DND-41 (cell line): ENCODE data around the gene KLHDC8A.
A peak's percentile ranks its signal among the peaks of the same experiment; 100 is the strongest.

ENCODE experiments used
- ATAC-seq: fragments of 200-7000 bp; cut with Tn5 transposase; 3 replicates; pipeline ENCODE4 v1.9.1; 2021; ENCODE audit warnings: low read depth; ENCODE audit not compliant: insufficient read depth
- DNase-seq: peaks from one replicate; pipeline ENCODE4 v3.0.0-alpha.2; 2020
- H2AFZ ChIP-seq: 2 replicates; pipeline ENCODE4 v1.6.0; 2012; ENCODE audit warnings: low read depth, low read length
- H3K27ac ChIP-seq: 2 replicates; pipeline ENCODE4 v1.5.1; 2012; ENCODE audit warnings: low read length, inconsistent platforms
- H3K27me3 ChIP-seq: fragments of 200-600 bp; sonication (generic); 2 replicates; pipeline ENCODE4 v1.6.0; 2012; ENCODE audit warnings: low read length, mild to moderate bottlenecking, inconsistent platforms; ENCODE audit not compliant: insufficient read depth, poor library complexity
- H3K36me3 ChIP-seq: 2 replicates; pipeline ENCODE4 v1.5.1; 2012; ENCODE audit warnings: low read length, inconsistent platforms; ENCODE audit not compliant: insufficient read depth
- H3K4me1 ChIP-seq: 2 replicates; pipeline ENCODE4 v1.5.1; 2012; ENCODE audit warnings: mild to moderate bottlenecking, low read length; ENCODE audit not compliant: insufficient read depth
- H3K4me2 ChIP-seq: 2 replicates; pipeline ENCODE4 v1.6.0; 2012; ENCODE audit warnings: mild to moderate bottlenecking, moderate library complexity, low read length, inconsistent platforms; ENCODE audit not compliant: insufficient read depth
- H3K4me3 ChIP-seq, 2 experiments: fragments of 200-600 bp in 1 of 2; shearing (Covaris generic) in 1 of 2; 2 replicates each; pipeline ENCODE4 v1.5.1; 2012 to 2016; ENCODE audit warnings: inconsistent platforms in 2 of 2, low read length in 2 of 2, mild to moderate bottlenecking in 2 of 2, low read depth in 1 of 2, moderate library complexity in 1 of 2
- H3K79me2 ChIP-seq: 2 replicates; pipeline ENCODE4 v1.6.0; 2012; ENCODE audit warnings: low read length, inconsistent platforms; ENCODE audit not compliant: insufficient read depth
- H3K9ac ChIP-seq: 2 replicates; pipeline ENCODE4 v1.6.0; 2012; ENCODE audit warnings: low read depth, mild to moderate bottlenecking, inconsistent platforms, low read length, moderate library complexity
- H3K9me3 ChIP-seq: 2 replicates; pipeline ENCODE4 v1.5.1; 2012; ENCODE audit warnings: low read length, moderate library complexity, mild to moderate bottlenecking, inconsistent platforms; ENCODE audit not compliant: insufficient read depth, severe bottlenecking
- H4K20me1 ChIP-seq: 2 replicates; pipeline ENCODE4 v1.6.0; 2012; ENCODE audit warnings: low read length; ENCODE audit not compliant: insufficient read depth
- EZH2 ChIP-seq: IDR thresholded peaks from 3 replicates; pipeline ENCODE4 v1.6.1; 2012; ENCODE audit warnings: borderline replicate concordance, low read depth, mild to moderate bottlenecking, moderate library complexity, low read length, inconsistent platforms; ENCODE audit not compliant: severe bottlenecking
- TF ChIP-seq, protein P1 (sequence below): IDR thresholded peaks from 2 replicates; pipeline ENCODE4 v1.5.1; 2012; ENCODE audit warnings: borderline replicate concordance, low read length, moderate library complexity, mild to moderate bottlenecking; ENCODE audit not compliant: poor library complexity, severe bottlenecking; ENCODE audit errors: extremely low read depth

The KLHDC8A gene

GRCh38 chr1:205317311-205317917, 39.3 kb downstream of the KLHDC8A start:
- H3K27me3 ChIP-seq, result peaks cover 18% of the 10 kb centered on the region
- no peaks in the 10 kb centered on the region for H3K9me3 ChIP-seq
- ATAC-seq, result no peak
- no peak overlapping the region for H3K4me3 ChIP-seq
- H3K27ac ChIP-seq, result no peak overlapping the region
- no peaks in the 10 kb centered on the region for H3K4me1 ChIP-seq
- DNase-seq, result no peak
- no peak overlapping the region for H2AFZ ChIP-seq
- no peak for TF ChIP-seq EZH2
- TF ChIP-seq, protein P1, sequence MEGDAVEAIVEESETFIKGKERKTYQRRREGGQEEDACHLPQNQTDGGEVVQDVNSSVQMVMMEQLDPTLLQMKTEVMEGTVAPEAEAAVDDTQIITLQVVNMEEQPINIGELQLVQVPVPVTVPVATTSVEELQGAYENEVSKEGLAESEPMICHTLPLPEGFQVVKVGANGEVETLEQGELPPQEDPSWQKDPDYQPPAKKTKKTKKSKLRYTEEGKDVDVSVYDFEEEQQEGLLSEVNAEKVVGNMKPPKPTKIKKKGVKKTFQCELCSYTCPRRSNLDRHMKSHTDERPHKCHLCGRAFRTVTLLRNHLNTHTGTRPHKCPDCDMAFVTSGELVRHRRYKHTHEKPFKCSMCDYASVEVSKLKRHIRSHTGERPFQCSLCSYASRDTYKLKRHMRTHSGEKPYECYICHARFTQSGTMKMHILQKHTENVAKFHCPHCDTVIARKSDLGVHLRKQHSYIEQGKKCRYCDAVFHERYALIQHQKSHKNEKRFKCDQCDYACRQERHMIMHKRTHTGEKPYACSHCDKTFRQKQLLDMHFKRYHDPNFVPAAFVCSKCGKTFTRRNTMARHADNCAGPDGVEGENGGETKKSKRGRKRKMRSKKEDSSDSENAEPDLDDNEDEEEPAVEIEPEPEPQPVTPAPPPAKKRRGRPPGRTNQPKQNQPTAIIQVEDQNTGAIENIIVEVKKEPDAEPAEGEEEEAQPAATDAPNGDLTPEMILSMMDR, result no peak
- no peaks in the 10 kb centered on the region for H3K36me3 ChIP-seq
- no peak overlapping the region for H3K9ac ChIP-seq
- no peak overlapping the region for H3K4me2 ChIP-seq
- no peaks in the 10 kb centered on the region; the same call in 1 of the 2 replicates for H4K20me1 ChIP-seq
- no peaks in the 10 kb centered on the region for H3K79me2 ChIP-seq

DNA sequence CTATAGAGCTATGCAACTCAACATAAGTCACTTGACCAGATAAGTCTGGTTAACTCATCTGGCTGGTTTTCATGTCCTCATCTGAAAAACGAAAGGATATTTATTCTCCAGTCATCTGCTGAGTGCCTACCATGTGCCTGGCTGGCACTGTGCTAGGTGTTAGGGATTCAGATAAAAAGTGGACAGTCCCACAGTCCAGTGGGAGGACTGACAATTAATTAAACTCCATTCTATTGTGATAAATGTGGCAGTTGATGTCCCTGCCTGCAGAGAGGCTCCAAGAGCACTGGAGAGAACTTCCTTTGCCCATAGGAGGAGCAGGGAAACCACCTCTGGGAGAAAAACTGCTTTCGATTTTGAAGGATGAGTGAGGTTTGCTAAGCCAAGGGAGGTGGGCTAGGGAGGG, 40.6 kb downstream of the KLHDC8A start:
- DNase-seq, result peak; percentile 6
- Histone ChIP-seq H3K27ac (no peak overlapping the region), H4K20me1 (peaks cover 5% of the 10 kb centered on the region; the same call in 1 of the 2 replicates), H3K4me1 (no peaks in the 10 kb centered on the region), H3K27me3 (peaks cover 28% of the 10 kb centered on the region), H3K9ac (no peak overlapping the region), H3K4me2 (no peak overlapping the region), H3K36me3 (no peaks in the 10 kb centered on the region), H3K9me3 (no peaks in the 10 kb centered on the region), H3K79me2 (no peaks in the 10 kb centered on the region), H2AFZ (no peak overlapping the region), H3K4me3 (no peak overlapping the region)
- peak; percentile 57; the same call in 1 of the 3 replicates for ATAC-seq
- TF ChIP-seq, protein P1, result no peak
- TF ChIP-seq EZH2, result no peak

DNA sequence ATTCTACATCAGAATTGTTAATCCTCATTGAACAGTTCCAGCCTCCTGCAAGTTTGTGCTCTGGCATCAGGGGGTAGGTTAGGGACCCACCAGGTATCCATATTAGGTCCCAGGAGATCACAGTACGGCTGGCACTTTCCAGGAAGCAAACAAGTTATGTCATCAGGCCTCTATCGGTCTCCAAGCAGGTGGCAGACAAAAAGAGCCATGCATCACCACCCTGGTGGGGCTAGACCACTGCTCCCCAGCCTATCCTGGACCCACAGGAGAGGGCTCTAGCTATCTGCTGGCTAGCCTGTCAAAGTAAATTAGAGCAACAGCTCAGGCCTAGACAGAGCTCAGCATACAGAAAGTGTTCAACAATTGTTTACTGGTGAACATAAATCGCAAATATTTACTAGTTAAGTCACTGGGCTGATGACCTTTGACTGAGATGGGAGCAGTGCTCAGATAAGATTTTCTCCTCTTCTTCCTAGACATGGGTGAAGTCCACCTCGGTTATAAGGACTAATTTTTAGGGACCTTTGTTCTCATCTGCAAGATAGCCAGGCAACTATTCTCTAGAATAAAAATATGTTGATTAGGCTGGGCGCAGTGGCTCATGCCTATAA, 41.6 kb downstream of the KLHDC8A start:
- H3K4me2 ChIP-seq, result no peak overlapping the region

More for the DNA sequence above, 41.6 kb downstream of the KLHDC8A start:
- Histone ChIP-seq H4K20me1 (peaks cover 5% of the 10 kb centered on the region; the same call in 1 of the 2 replicates), H3K27me3 (peaks cover 31% of the 10 kb centered on the region), H2AFZ (no peak overlapping the region), H3K36me3 (no peaks in the 10 kb centered on the region), H3K4me1 (no peaks in the 10 kb centered on the region), H3K27ac (no peak overlapping the region), H3K9ac (no peak overlapping the region), H3K4me3 (no peak overlapping the region), H3K9me3 (no peaks in the 10 kb centered on the region), H3K79me2 (no peaks in the 10 kb centered on the region)
- no peak for ATAC-seq
- TF ChIP-seq, protein P1, result no peak
- no peak for TF ChIP-seq EZH2
- DNase-seq, result no peak
